ENCODE results near the gene CD74. TPM values are rescaled to one million over a fixed set of nuclear protein-coding genes. Genes with fewer than 3 reads are reported as not detected.
A peak's percentile ranks its signal among the peaks of the same experiment; 100 is the strongest.
"Not testable (repeated sequence)": the region's sequence is repeated elsewhere in the genome, so short reads cannot be mapped to it uniquely, and the experiment has no call there.

Gene CD74
- total RNA-seq, 1 experiment from 2014 or later = 19.5 TPM

DNA sequence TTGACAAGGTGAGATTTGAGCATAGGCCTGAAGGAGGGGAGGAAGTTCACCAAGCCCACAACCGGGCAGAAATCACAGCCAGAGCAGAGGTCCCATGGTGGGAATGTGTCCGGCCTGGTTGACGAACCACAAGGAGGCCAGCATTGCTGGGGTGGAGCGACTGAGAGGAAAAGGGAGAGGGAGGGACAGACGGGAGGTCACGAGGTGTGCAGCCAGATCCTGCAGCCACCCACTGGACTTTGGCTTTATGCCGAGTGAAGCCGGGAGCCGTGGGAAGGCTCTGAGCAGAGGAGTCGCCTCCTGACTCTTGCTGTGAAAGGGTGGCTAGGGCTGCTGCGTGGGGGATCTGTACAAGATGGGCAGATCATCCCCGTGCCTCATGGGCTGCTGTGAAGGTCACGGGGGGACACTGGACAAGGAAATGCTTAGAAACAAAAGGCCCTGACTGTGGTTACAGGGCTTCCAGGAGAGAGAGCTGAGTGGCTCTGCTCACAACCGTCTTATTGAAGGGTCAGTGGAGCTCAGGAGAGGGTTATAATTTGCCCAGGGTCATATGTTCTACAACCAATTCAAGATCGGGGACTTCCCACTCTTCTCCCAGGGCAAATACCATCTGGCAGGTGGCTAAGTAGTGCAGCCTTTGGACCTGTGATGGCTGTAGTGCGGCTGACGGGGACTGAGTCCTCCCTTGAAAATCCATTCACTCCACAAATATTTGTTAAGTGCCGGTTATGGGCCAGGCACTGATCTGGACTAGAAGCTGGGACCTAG, 15.6 kb upstream of the CD74 start:
- Histone ChIP-seq H2BK120ac (ENCODE audit: low read depth, low read length, poor library complexity, severe bottlenecking) (no peak overlapping the region), H3K27ac (ENCODE audit: insufficient read length, low read depth, low read length) (no peak overlapping the region), H3K18ac (ENCODE audit: insufficient read length, low read depth, low read length) (no peak overlapping the region), H2BK15ac (ENCODE audit: low read depth, low read length) (no peak overlapping the region), H2BK12ac (ENCODE audit: insufficient read length, low read depth, low read length) (no peak overlapping the region), H3K9me3 (ENCODE audit: control insufficient read depth, low read depth, low read length) (no peaks in the 10 kb centered on the region), H3K23me2 (ENCODE audit: insufficient read length, low read depth, low read length, poor library complexity, severe bottlenecking) (no peaks in the 10 kb centered on the region), H2BK20ac (ENCODE audit: low read depth, low read length, poor library complexity, severe bottlenecking) (no peak overlapping the region), H3T11ph (ENCODE audit: low read length) (no peak overlapping the region), H3K56ac (ENCODE audit: insufficient read length, low read depth, low read length) (no peak overlapping the region), H2AFZ (ENCODE audit: low read length) (no peak overlapping the region), H3K9ac (ENCODE audit: extremely low read depth, insufficient read length, low read length) (no peak overlapping the region), H2BK5ac (ENCODE audit: insufficient read length, low read length) (no peak overlapping the region), H2AK5ac (ENCODE audit: insufficient read length, low read length) (no peak overlapping the region), H3K79me2 (ENCODE audit: insufficient read depth, low read length) (no peaks in the 10 kb centered on the region), H3K14ac (ENCODE audit: insufficient read depth, low read length) (no peak overlapping the region; the same call in 1 of the 2 replicates), H3K4me2 (ENCODE audit: insufficient read depth, insufficient read length, low read length) (no peak overlapping the region), H3K4ac (ENCODE audit: low read depth, low read length) (no peak overlapping the region), H4K8ac (replicated peaks; ENCODE audit: insufficient read length, low read depth, low read length) (no peak overlapping the region), H3K27me3 (ENCODE audit: insufficient read depth, low read length) (no peaks in the 10 kb centered on the region), H3K79me1 (ENCODE audit: insufficient read depth, low read depth, low read length, poor library complexity, severe bottlenecking) (no peaks in the 10 kb centered on the region), H3K23ac (ENCODE audit: insufficient read length, low read depth, low read length) (no peak overlapping the region), H4K20me1 (ENCODE audit: control insufficient read depth, insufficient read depth, insufficient read length) (no peaks in the 10 kb centered on the region), H4K91ac (ENCODE audit: insufficient read length, low read depth, low read length) (no peak overlapping the region), H4K5ac (ENCODE audit: insufficient read length, low read depth, low read length) (no peak overlapping the region), H3K4me1 (ENCODE audit: insufficient read depth, low read length) (no peaks in the 10 kb centered on the region)
- Mint-ChIP-seq H3K4me1 (no peaks in the 10 kb centered on the region), H3K36me3 (ENCODE audit: insufficient read depth in 1 of 3, low read depth in 3 of 3) (no peaks in the 10 kb centered on the region; a peak in 1 of 7 replicates), H3K27me3 (ENCODE audit: low read depth) (peaks cover 5% of the 10 kb centered on the region), H3K4me3 (no peak overlapping the region), H3K9me3 (peaks cover 0 to 3% of the 10 kb centered on the region in 2 experiments; a peak in 1 of 5 replicates), H3K27ac (peak overlapping the region in 1 of 3 experiments; percentile 52; a peak in 2 of 7 replicates)
- no CpG with 5 or more reads among the region's 18 CpGs for whole genome bisulfite sequencing (ENCODE audit: extremely low coverage, insufficient read length, low lambda C conversion rate)
- DNase-seq = no peak
- TF ChIP-seq, protein P1, sequence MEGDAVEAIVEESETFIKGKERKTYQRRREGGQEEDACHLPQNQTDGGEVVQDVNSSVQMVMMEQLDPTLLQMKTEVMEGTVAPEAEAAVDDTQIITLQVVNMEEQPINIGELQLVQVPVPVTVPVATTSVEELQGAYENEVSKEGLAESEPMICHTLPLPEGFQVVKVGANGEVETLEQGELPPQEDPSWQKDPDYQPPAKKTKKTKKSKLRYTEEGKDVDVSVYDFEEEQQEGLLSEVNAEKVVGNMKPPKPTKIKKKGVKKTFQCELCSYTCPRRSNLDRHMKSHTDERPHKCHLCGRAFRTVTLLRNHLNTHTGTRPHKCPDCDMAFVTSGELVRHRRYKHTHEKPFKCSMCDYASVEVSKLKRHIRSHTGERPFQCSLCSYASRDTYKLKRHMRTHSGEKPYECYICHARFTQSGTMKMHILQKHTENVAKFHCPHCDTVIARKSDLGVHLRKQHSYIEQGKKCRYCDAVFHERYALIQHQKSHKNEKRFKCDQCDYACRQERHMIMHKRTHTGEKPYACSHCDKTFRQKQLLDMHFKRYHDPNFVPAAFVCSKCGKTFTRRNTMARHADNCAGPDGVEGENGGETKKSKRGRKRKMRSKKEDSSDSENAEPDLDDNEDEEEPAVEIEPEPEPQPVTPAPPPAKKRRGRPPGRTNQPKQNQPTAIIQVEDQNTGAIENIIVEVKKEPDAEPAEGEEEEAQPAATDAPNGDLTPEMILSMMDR (conservative IDR thresholded peaks at IDR 0.05) = no peak

GRCh38 chr5:150426165-150426564, 13.5 kb upstream of the CD74 start:
- not testable (repeated sequence) for H3K27ac Mint-ChIP-seq; H2BK12ac ChIP-seq (ENCODE audit: insufficient read length, low read depth, low read length); H4K5ac ChIP-seq (ENCODE audit: insufficient read length, low read depth, low read length); H3K56ac ChIP-seq (ENCODE audit: insufficient read length, low read depth, low read length); H3K36me3 Mint-ChIP-seq (ENCODE audit: insufficient read depth in 1 of 3, low read depth in 3 of 3); H2BK5ac ChIP-seq (ENCODE audit: insufficient read length, low read length); H3K9me3 Mint-ChIP-seq; H3K14ac ChIP-seq (ENCODE audit: insufficient read depth, low read length); H3K4ac ChIP-seq (ENCODE audit: low read depth, low read length); H3K4me1 Mint-ChIP-seq; H3K4me1 ChIP-seq (ENCODE audit: insufficient read depth, low read length); H2BK15ac ChIP-seq (ENCODE audit: low read depth, low read length); H2AK5ac ChIP-seq (ENCODE audit: insufficient read length, low read length); H2AFZ ChIP-seq (ENCODE audit: low read length); H3K23me2 ChIP-seq (ENCODE audit: insufficient read length, low read depth, low read length, poor library complexity, severe bottlenecking); H3K79me2 ChIP-seq (ENCODE audit: insufficient read depth, low read length); H3K79me1 ChIP-seq (ENCODE audit: insufficient read depth, low read depth, low read length, poor library complexity, severe bottlenecking); H3K23ac ChIP-seq (ENCODE audit: insufficient read length, low read depth, low read length); H3T11ph ChIP-seq (ENCODE audit: low read length); H3K18ac ChIP-seq (ENCODE audit: insufficient read length, low read depth, low read length); H4K20me1 ChIP-seq (ENCODE audit: control insufficient read depth, insufficient read depth, insufficient read length); H3K4me2 ChIP-seq (ENCODE audit: insufficient read depth, insufficient read length, low read length); H3K4me3 Mint-ChIP-seq; DNase-seq; H3K27me3 ChIP-seq (ENCODE audit: insufficient read depth, low read length); H2BK120ac ChIP-seq (ENCODE audit: low read depth, low read length, poor library complexity, severe bottlenecking); H3K9ac ChIP-seq (ENCODE audit: extremely low read depth, insufficient read length, low read length); H3K27me3 Mint-ChIP-seq (ENCODE audit: low read depth); H3K27ac ChIP-seq (ENCODE audit: insufficient read length, low read depth, low read length); H4K8ac ChIP-seq (replicated peaks; ENCODE audit: insufficient read length, low read depth, low read length); H4K91ac ChIP-seq (ENCODE audit: insufficient read length, low read depth, low read length); H2BK20ac ChIP-seq (ENCODE audit: low read depth, low read length, poor library complexity, severe bottlenecking); H3K9me3 ChIP-seq (ENCODE audit: control insufficient read depth, low read depth, low read length)
- WGBS (ENCODE audit: extremely low coverage, insufficient read length, low lambda C conversion rate) = no CpG with 5 or more reads among the region's 9 CpGs
